ENCODE results near the gene CTXN3. TPM values are rescaled to one million over a fixed set of nuclear protein-coding genes. Genes with fewer than 3 reads are reported as not detected.

CTXN3 gene
- total RNA-seq, 1 donor = not detected

DNA sequence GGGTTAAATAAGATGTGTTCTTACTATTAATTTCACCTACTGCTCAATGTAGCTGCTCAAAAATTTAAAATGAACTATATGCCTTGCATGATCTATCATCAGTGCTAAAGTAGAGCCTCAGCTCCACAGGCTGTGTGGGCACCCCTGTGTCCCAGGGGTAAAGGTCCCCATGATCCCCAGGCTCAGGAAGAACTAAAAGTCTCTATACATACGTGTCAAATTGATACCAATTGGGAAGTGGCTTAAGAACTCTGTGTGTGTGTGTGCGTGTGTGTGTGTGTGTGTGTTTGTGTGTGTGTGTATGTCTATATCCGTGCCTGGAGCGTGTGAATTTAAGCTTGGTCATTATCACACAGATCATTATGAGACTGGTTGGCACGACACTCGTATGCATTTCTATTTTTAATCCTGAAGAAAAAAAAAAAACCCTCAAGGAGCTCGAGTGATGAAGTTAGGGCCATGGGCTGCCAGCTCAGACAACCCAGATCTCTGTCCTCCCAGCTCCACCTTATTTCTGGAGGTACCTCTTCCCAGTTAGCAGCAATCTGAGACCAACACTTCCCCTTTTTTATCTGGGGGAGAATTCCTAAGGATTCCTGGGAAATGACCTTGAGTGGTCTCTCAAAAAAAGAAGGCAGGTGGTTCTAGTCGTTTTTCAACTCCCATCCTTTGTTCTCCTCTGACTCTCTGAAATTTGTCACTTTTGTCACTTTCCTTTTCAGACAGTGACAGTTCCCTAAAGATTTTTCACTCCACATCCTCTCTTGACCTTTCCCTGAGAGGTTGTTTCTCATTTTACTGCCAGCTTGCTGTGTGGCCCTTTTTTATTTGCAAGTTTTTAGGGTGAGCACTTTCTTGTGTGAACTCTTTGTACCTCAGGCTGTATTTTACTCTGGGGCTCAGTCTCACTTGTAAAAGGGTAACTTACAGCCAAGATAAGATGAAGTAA is 45.7 kb upstream of the CTXN3 start:
- TF ChIP-seq, protein P1, sequence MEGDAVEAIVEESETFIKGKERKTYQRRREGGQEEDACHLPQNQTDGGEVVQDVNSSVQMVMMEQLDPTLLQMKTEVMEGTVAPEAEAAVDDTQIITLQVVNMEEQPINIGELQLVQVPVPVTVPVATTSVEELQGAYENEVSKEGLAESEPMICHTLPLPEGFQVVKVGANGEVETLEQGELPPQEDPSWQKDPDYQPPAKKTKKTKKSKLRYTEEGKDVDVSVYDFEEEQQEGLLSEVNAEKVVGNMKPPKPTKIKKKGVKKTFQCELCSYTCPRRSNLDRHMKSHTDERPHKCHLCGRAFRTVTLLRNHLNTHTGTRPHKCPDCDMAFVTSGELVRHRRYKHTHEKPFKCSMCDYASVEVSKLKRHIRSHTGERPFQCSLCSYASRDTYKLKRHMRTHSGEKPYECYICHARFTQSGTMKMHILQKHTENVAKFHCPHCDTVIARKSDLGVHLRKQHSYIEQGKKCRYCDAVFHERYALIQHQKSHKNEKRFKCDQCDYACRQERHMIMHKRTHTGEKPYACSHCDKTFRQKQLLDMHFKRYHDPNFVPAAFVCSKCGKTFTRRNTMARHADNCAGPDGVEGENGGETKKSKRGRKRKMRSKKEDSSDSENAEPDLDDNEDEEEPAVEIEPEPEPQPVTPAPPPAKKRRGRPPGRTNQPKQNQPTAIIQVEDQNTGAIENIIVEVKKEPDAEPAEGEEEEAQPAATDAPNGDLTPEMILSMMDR (IDR thresholded peaks at IDR 0.05; ENCODE audit: insufficient read depth, low read depth, low read length) = no peak
- DNase-seq (ENCODE audit: low read depth) = no peak
- H3K4me3 ChIP-seq (ENCODE audit: low read depth, low read length) = no peak overlapping the region

DNA sequence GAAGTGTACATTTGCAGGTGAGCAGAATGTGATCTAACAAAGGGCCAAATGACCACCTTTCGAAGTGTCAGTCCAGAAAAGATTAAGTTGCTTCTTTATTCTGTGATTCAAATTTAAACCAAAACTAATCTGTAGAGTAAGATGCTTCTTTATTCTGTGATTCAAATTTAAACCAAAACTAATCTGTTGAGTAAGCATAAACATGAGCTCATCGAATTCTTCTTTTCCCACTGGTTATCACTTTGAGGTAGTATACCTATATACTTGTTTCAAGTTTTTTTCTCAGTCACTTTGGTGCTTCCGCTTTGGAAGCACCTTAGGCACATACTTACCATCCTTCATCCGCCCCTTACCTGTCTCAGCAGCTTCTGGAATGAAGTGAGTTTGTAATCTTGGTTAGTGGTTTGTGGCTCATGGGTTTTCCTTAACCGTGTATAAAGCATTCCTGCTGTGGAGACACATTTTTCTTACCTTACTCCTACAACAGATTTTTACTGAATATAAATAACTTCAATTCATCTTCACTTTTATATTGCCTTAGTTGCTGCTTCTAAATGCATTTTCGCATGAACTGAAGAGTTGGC is 40.7 kb upstream of the CTXN3 start:
- no peak for DNase-seq (ENCODE audit: low read depth)
- no peak overlapping the region for H3K4me3 ChIP-seq (ENCODE audit: low read depth, low read length)
- TF ChIP-seq, protein P1 (IDR thresholded peaks at IDR 0.05; ENCODE audit: insufficient read depth, low read depth, low read length) = no peak

DNA sequence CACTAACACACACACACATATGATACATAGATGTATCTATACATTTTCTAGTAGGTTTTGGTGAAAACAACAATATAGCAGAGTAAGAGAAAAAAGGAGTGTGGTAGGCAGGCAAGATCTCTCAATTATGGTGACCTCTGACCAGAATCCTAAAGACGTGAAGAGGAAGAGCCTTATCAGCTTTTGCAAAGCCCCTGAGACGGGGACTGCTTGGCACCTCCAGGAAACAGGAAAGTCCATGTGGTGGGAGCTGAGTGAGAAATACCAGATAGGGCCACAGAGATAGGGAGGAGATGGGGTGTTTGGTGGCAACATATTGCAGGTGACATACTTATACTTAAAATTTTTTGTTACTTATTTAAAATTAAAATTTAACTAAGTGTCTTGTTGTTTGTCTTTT is 39.9 kb upstream of the CTXN3 start:
- no peak overlapping the region for H3K4me3 ChIP-seq (ENCODE audit: low read depth, low read length)
- TF ChIP-seq, protein P1 (IDR thresholded peaks at IDR 0.05; ENCODE audit: insufficient read depth, low read depth, low read length) = no peak
- DNase-seq (ENCODE audit: low read depth) = no peak

- no peak for DNase-seq (ENCODE audit: low read depth)
- TF ChIP-seq, protein P1 (IDR thresholded peaks at IDR 0.05; ENCODE audit: insufficient read depth, low read depth, low read length) = no peak
- H3K4me3 ChIP-seq (ENCODE audit: low read depth, low read length) = no peak overlapping the region
Observed at GRCh38 chr5:127609957-127610356, 38.9 kb upstream of the CTXN3 start.

DNA sequence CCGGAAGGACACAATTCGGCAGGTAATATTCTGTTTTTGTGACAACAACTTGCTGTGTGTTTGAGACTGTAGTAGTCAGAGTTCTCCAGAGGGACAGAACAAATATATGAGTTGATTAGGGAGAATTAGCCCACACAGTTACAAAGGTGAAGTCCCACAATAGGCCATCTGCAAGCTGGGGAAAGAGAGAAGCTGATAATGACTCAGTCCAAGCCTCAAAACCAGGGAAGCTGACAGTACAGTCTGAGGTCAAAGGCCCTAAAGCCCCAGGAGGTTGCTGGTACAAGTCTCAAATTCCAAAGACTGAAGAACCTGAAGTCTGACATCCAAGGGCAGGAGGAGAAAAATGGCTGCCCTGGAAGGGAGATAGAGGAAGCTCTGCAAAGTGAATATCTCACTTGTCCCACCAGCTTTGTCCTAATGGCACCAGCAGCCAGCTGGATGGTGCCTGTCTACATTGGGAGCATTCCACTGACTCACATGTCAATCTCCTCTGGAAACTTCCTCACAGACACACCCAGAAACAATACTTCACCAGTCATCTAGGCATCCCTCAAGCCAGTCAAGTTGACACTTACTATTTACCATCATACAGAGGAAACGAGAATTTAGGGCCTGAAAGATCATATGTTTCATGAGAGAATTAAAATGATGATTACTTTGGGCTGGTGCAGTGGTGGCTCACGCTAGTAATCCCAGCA is 36.3 kb upstream of the CTXN3 start:
- TF ChIP-seq, protein P1 (IDR thresholded peaks at IDR 0.05; ENCODE audit: insufficient read depth, low read depth, low read length) = no peak
- H3K4me3 ChIP-seq (ENCODE audit: low read depth, low read length) = no peak overlapping the region
- no peak for DNase-seq (ENCODE audit: low read depth)

DNA sequence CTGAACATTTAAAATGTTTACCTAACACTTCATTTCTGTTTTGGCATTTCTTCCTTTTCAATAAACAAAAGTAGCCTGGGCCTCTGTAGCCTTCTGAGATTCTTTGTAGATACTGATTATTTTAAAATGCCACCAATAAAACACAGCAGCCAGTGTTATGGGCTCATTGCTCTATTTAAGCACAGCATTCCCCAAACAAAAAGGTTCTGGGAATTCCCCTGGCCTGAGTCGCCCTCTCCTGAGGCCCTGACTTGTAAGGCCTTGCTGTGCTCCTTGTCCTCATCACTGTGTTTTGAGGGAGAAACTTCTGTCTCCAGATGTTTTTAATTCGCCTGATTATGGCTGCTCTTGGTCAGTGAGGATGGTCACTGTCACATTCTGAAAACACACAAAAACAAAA is 33.0 kb upstream of the CTXN3 start:
- peak; percentile 77 for DNase-seq (ENCODE audit: low read depth)
- TF ChIP-seq, protein P1 (IDR thresholded peaks at IDR 0.05; ENCODE audit: insufficient read depth, low read depth, low read length) = no peak
- H3K4me3 ChIP-seq (ENCODE audit: low read depth, low read length) = no peak overlapping the region
